Measurements from ENCODE around the gene BACH2.

- no peak for TF ChIP-seq CTCF (conservative IDR thresholded peaks at IDR 0.05 in 1 of 2, IDR thresholded peaks at IDR 0.05 in 1 of 2; ENCODE audit: low read depth in 1 of 2, low read length in 2 of 2)
- TF ChIP-seq EZH2 (IDR thresholded peaks at IDR 0.05; ENCODE audit: low read length, missing control alignments): no peak
These were observed 3.2 kb downstream of the BACH2 start for GRCh38 chr6:90293319-90293953.

All from fibroblast of lung (primary cell).